Esophagus muscularis mucosa (tissue), 4 donors: ENCODE data around the gene SLC38A9. TPM values are rescaled to one million over a fixed set of nuclear protein-coding genes. Genes with fewer than 3 reads are reported as not detected.

ENCODE experiments used
- DNase-seq: peaks from one replicate; pipeline ENCODE4 v3.0.0-alpha.2; 2017; ENCODE audit errors: extremely low spot score
- H3K27ac ChIP-seq, 4 donors: fragments of 200-600 bp; sonication (generic); replicated peaks in 1 of 4; 1 replicate in 3 of 4; 2 replicates in 1 of 4; pipeline ENCODE4 v1.5.1; 2016 to 2019; ENCODE audit warnings: mild to moderate bottlenecking in 1 of 4
- H3K27me3 ChIP-seq, 4 donors: fragments of 200-600 bp; sonication (generic); one replicate each; pipeline versions ENCODE4 v1.5.1 to v1.6.0; 2016 to 2019
- H3K36me3 ChIP-seq, 4 donors: fragments of 200-600 bp; sonication (generic); one replicate each; pipeline ENCODE4 v1.5.1; 2016 to 2019
- H3K4me1 ChIP-seq, 4 donors: fragments of 200-600 bp; sonication (generic); one replicate each; pipeline ENCODE4 v1.5.1; 2016 to 2019
- H3K4me3 ChIP-seq, 4 donors: fragments of 200-600 bp; sonication (generic); 1 replicate in 2 of 4; 2 replicates in 2 of 4; pipeline ENCODE4 v1.5.1; 2016 to 2019; ENCODE audit warnings: mild to moderate bottlenecking in 4 of 4, moderate library complexity in 1 of 4
- H3K9me3 ChIP-seq, 4 donors: fragments of 200-600 bp; sonication (generic); 1 replicate in 3 of 4; 2 replicates in 1 of 4; pipeline ENCODE4 v1.5.1; 2016 to 2019
- CTCF ChIP-seq, 3 experiments: fragments of 200-600 bp in 2 of 3; fragments of 450-650 bp in 1 of 3; sonication (generic) in 2 of 3; IDR thresholded peaks; one replicate each; pipeline ENCODE4 v1.5.1; 2017 to 2019; ENCODE audit warnings: antibody characterized with exemption in 3 of 3, mild to moderate bottlenecking in 2 of 3, moderate library complexity in 1 of 3
- EP300 ChIP-seq: sonication (generic); formaldehyde crosslinking; IDR thresholded peaks from one replicate; pipeline ENCODE4 v1.6.1; 2017; ENCODE audit warnings: antibody characterized with exemption
- POLR2A ChIP-seq: fragments of 450-650 bp; IDR thresholded peaks from one replicate; pipeline ENCODE4 v1.6.1; 2017; ENCODE audit warnings: antibody characterized with exemption, moderate library complexity, mild to moderate bottlenecking, low read depth
- POLR2AphosphoS5 ChIP-seq, 2 donors: sonication (generic); formaldehyde crosslinking; IDR thresholded peaks; one replicate each; pipeline ENCODE4 v1.6.1; 2017; ENCODE audit warnings: antibody characterized with exemption in 2 of 2
- WGBS: methylation state at CpG from one replicate; pipeline ENCODE4 v1.1.5; 2018; 5-methylcytosine and 5-hydroxymethylcytosine counted together
- intact Hi-C: fragments of 100-400 bp; cut with DNase I; formaldehyde crosslinking; loops from one replicate; pipeline ENCODE4 v1.15.1; 2023
- total RNA-seq, 4 donors: library from RNA; depleted of rRNA; stranded (reverse); fragments of >200 nt; gene quantifications; one replicate each; pipeline versions ENCODE4 v1.1.0 to v1.2.1, GENCODE V29; 2016

The SLC38A9 gene
- total RNA-seq, 4 donors from 2014 or later: 10.0 to 12.3 (median 11.0) TPM

- Histone ChIP-seq H3K36me3 (no peaks in the 10 kb centered on the region), H3K4me3 (no peak overlapping the region), H3K9me3 (no peaks in the 10 kb centered on the region), H3K4me1 (peaks cover 7 to 19% (median 15%) of the 10 kb centered on the region in 4 donors), H3K27me3 (no peaks in the 10 kb centered on the region), H3K27ac (no peak overlapping the region)
- TF ChIP-seq POLR2AphosphoS5 (IDR thresholded peaks at IDR 0.05) (no peak), POLR2A (no peak), CTCF (IDR thresholded peaks at IDR 0.05) (no peak), EP300 (no peak)
- intact Hi-C loops: loop anchor here (10.0 kb wide), 1 partner anchor 541 kb away; the partner anchor contains the start of gene CDC20B
- 92% methylated on average over 6 of the region's 6 CpGs for WGBS
- no peak for DNase-seq
These were observed 3.5 kb upstream of the SLC38A9 start for GRCh38 chr5:55715519-55716078.

DNA sequence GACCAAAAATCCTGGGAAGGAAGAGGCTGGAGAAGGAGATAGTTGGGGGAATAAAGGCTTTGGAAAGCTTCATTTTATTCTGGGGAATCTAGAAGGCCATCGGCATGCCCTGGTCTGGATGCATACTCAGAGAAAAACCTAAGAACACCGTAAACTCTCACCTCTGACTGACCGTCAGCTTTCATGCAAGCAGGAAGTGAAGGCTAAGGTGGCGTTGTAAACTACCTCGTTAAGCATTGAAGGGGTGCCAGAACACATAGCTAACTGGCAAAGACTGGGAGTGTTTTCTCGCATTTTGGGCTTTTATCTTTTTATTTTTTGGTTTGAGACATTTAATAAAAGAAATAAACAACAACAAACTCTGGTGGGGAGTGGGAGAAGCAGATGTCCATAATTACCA, 2.6 kb upstream of the SLC38A9 start:
- H3K27me3 ChIP-seq: no peaks in the 10 kb centered on the region
- H3K4me1 ChIP-seq: peaks cover 7 to 21% (median 17%) of the 10 kb centered on the region in 4 donors
- TF ChIP-seq CTCF (IDR thresholded peaks at IDR 0.05): no peak
- TF ChIP-seq POLR2AphosphoS5 (IDR thresholded peaks at IDR 0.05): no peak
- no peak for TF ChIP-seq POLR2A
- TF ChIP-seq EP300: no peak
- WGBS: 89% methylated on average over 6 of the region's 6 CpGs
- H3K4me3 ChIP-seq: no peak overlapping the region
- H3K27ac ChIP-seq: no peak overlapping the region
- DNase-seq: no peak
- H3K9me3 ChIP-seq: no peaks in the 10 kb centered on the region
- no peaks in the 10 kb centered on the region for H3K36me3 ChIP-seq
- intact Hi-C loops: loop anchor here (10.0 kb wide), 1 partner anchor 540 kb away; the partner anchor contains the start of gene CDC20B

DNA sequence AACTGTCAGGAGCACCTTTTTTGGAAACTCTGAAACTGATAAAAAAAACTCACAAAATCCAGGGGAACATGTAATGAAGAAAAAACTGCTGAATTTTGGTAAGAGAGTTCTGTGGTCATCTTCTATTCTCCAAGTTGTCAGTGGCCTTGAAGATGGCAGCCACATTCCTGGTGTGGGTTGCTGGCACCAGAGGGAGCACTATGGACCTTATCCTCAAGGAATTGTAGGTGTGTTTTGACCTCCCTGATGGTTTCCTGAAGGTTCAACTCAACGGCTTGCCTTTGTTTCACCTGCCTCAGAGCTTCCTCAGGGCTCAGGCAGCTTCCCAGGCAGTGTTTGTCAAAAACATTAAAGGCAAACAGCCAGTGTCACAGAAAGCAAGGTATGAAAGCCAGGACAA, 2.2 kb upstream of the SLC38A9 start:
- Histone ChIP-seq H3K4me1 (peaks cover 7 to 21% (median 17%) of the 10 kb centered on the region in 4 donors), H3K4me3 (no peak overlapping the region), H3K9me3 (no peaks in the 10 kb centered on the region), H3K36me3 (no peaks in the 10 kb centered on the region), H3K27me3 (no peaks in the 10 kb centered on the region), H3K27ac (no peak overlapping the region)
- WGBS: 80% methylated on average over 1 of the region's 1 CpG
- no peak for DNase-seq
- no peak for TF ChIP-seq POLR2A
- TF ChIP-seq POLR2AphosphoS5 (IDR thresholded peaks at IDR 0.05): no peak
- no peak for TF ChIP-seq EP300
- no peak for TF ChIP-seq CTCF (IDR thresholded peaks at IDR 0.05)
- intact Hi-C loops: loop anchor here (10.0 kb wide), 1 partner anchor 540 kb away; the partner anchor contains the start of gene CDC20B

- no peak overlapping the region for H3K4me3 ChIP-seq
- H3K27ac ChIP-seq: no peak overlapping the region
- no peaks in the 10 kb centered on the region for H3K27me3 ChIP-seq
- peaks cover 0 to 4% (median under 1%) of the 10 kb centered on the region in 4 donors for H3K36me3 ChIP-seq
- no peak for DNase-seq
- no peaks in the 10 kb centered on the region for H3K9me3 ChIP-seq
- H3K4me1 ChIP-seq: peaks cover 7 to 21% (median 17%) of the 10 kb centered on the region in 4 donors
- 86% methylated on average over 3 of the region's 3 CpGs for WGBS
- intact Hi-C loops: loop anchor here (10.0 kb wide), 1 partner anchor 539 kb away; the partner anchor contains the start of gene CDC20B
- no peak for TF ChIP-seq POLR2AphosphoS5 (IDR thresholded peaks at IDR 0.05)
- no peak for TF ChIP-seq POLR2A
- no peak for TF ChIP-seq CTCF (IDR thresholded peaks at IDR 0.05)
- no peak for TF ChIP-seq EP300
These were observed 1.7 kb upstream of the SLC38A9 start for GRCh38 chr5:55713871-55714270.
